Vagina (tissue), 2 donors: ENCODE results near the gene CCR7.

Experiments
- POLR2AphosphoS5 ChIP-seq, 2 donors: sonication (generic); formaldehyde crosslinking; IDR thresholded peaks; one replicate each; pipeline ENCODE4 v1.9.0; 2017; ENCODE audit warnings: antibody characterized with exemption in 2 of 2, mild to moderate bottlenecking in 2 of 2, low read depth in 1 of 2; ENCODE audit not compliant: insufficient read depth in 1 of 2
- TF ChIP-seq, protein P1 (sequence below), 3 experiments: fragments of 450-650 bp in 2 of 3; fragments of 200-600 bp in 1 of 3; sonication (generic) in 1 of 3; IDR thresholded peaks; one replicate each; pipeline ENCODE4 v1.5.1; 2017 to 2019; ENCODE audit warnings: antibody characterized with exemption in 3 of 3, mild to moderate bottlenecking in 2 of 3, moderate library complexity in 2 of 3

DNA sequence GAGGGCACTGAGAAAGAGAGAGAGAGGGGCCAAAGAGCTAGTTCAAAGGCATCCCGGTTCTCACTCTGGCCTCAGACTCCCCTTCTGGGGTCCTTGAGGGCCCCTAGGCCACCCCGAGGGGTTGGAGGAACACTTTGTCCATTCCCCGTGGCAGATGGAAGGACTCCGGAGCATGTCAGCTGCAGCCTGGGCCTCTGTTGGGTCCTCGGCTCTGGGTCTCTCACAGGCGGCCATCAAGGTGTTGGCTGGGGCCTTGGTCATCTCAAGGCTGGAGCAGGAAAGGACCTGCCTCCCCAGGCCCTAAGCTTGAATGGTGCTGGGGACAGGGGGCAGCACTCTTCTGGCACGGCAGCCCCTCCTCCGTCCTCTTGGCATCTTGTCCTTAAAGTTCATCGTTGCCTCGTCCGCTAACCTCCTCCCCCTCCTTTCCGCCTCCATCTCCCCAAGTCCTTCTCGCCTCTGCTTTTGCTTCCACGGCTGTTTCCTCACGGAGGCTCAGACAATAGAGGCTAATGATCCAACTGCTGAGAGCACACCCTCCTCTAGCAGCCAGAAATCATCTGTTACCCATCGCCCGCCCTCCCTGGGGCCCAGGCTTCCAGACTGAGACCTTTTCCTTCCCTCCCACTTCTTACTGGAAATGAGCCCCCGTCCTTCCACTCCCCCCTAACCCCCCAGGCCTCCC lies 23.3 kb downstream of the CCR7 start:
- TF ChIP-seq POLR2AphosphoS5 (IDR thresholded peaks at IDR 0.05; ENCODE audit: insufficient read depth in 1 of 2, low read depth in 1 of 2), result no peak
- TF ChIP-seq, protein P1, sequence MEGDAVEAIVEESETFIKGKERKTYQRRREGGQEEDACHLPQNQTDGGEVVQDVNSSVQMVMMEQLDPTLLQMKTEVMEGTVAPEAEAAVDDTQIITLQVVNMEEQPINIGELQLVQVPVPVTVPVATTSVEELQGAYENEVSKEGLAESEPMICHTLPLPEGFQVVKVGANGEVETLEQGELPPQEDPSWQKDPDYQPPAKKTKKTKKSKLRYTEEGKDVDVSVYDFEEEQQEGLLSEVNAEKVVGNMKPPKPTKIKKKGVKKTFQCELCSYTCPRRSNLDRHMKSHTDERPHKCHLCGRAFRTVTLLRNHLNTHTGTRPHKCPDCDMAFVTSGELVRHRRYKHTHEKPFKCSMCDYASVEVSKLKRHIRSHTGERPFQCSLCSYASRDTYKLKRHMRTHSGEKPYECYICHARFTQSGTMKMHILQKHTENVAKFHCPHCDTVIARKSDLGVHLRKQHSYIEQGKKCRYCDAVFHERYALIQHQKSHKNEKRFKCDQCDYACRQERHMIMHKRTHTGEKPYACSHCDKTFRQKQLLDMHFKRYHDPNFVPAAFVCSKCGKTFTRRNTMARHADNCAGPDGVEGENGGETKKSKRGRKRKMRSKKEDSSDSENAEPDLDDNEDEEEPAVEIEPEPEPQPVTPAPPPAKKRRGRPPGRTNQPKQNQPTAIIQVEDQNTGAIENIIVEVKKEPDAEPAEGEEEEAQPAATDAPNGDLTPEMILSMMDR (IDR thresholded peaks at IDR 0.05), result no peak
